NB4 (cell line): ENCODE data around the gene KLHL1.

Source experiments
- CTCF ChIP-seq: IDR thresholded peaks from one replicate; pipeline ENCODE4 v1.5.1; 2012; ENCODE audit warnings: low read depth, low read length
- MAX ChIP-seq: IDR thresholded peaks from 2 replicates; pipeline ENCODE4 v1.6.1; 2011; ENCODE audit warnings: low read depth, low read length
- POLR2A ChIP-seq: IDR thresholded peaks from 2 replicates; pipeline ENCODE4 v1.6.1; 2011; ENCODE audit warnings: mild to moderate bottlenecking; ENCODE audit not compliant: insufficient read length; ENCODE audit errors: extremely low read depth

- TF ChIP-seq POLR2A (no peak), CTCF (no peak), MAX (no peak)
Measured at GRCh38 chr13:69955271-69955670, 153.0 kb downstream of the KLHL1 start.
